Calu3 (cell line): ENCODE measurements around the gene SBF1. TPM values are rescaled to one million over a fixed set of nuclear protein-coding genes. Genes with fewer than 3 reads are reported as not detected.
A peak's percentile ranks its signal among the peaks of the same experiment; 100 is the strongest.

ENCODE experiments used
- Bru-seq: library from RNA; stranded (reverse); fragments of 400-500 nt; gene quantifications from one replicate; lab custom pipeline; 2021; lab: Mats Ljungman, UMichigan
- BruChase-seq, 2 experiments: library from RNA; stranded (reverse); fragments of 400-500 nt; gene quantifications; one replicate each; lab custom pipeline; 2021; lab: Mats Ljungman, UMichigan
- BruUV-seq: library from RNA; stranded (reverse); fragments of 400-500 nt; replicated peaks from 2 replicates; lab custom pipeline; 2021; lab: Mats Ljungman, UMichigan
- CTCF ChIA-PET: fragments of 300-600 bp; sonication (Branson Sonifier 250); formaldehyde crosslinking; loops from one replicate; lab custom pipeline; 2022; ENCODE audit warnings: antibody characterized with exemption; lab: Charles Lee
- DNase-seq: peaks from one replicate; pipeline ENCODE4 v3.0.0; 2022
- H3K27ac Mint-ChIP-seq: one replicate; pipeline ENCODE4 v1.8.0; 2022; ENCODE audit warnings: mixed read lengths; ENCODE audit not compliant: unreplicated experiment
- H3K27me3 Mint-ChIP-seq: one replicate; pipeline ENCODE4 v1.8.0; 2022; ENCODE audit warnings: mixed read lengths; ENCODE audit not compliant: unreplicated experiment
- H3K36me3 Mint-ChIP-seq: one replicate; pipeline ENCODE4 v1.8.0; 2022; ENCODE audit warnings: mild to moderate bottlenecking, moderate library complexity, mixed read lengths; ENCODE audit not compliant: insufficient read depth, unreplicated experiment
- H3K4me1 Mint-ChIP-seq: one replicate; pipeline ENCODE4 v1.8.0; 2022; ENCODE audit warnings: mild to moderate bottlenecking, low read depth, mixed read lengths; ENCODE audit not compliant: unreplicated experiment
- H3K4me3 Mint-ChIP-seq: one replicate; pipeline ENCODE4 v1.8.0; 2022; ENCODE audit warnings: mild to moderate bottlenecking, low read depth, moderate library complexity, mixed read lengths; ENCODE audit not compliant: unreplicated experiment
- H3K9me3 Mint-ChIP-seq: one replicate; pipeline ENCODE4 v1.8.0; 2022; ENCODE audit warnings: low read depth, mixed read lengths; ENCODE audit not compliant: unreplicated experiment
- CTCF ChIP-seq: fragments of 200-600 bp; IDR thresholded peaks from one replicate; pipeline ENCODE4 v1.8.0; 2022; ENCODE audit warnings: antibody characterized with exemption; ENCODE audit not compliant: unreplicated experiment
- intact Hi-C: fragments of 100-400 bp; cut with micrococcal nuclease; formaldehyde crosslinking; loops from one replicate; pipeline ENCODE4 v1.10.0; 2022; ENCODE audit not compliant: unreplicated experiment
- long read RNA-seq: library from polyadenylated mRNA; stranded (forward); transcript quantifications from one replicate; pipeline ENCODE4 v2.0.0, GENCODE V29; 2022
- total RNA-seq: library from RNA; stranded (reverse); gene quantifications from 2 replicates; pipeline ENCODE4 v1.2.3, GENCODE V29; 2022

Gene SBF1, protein sequence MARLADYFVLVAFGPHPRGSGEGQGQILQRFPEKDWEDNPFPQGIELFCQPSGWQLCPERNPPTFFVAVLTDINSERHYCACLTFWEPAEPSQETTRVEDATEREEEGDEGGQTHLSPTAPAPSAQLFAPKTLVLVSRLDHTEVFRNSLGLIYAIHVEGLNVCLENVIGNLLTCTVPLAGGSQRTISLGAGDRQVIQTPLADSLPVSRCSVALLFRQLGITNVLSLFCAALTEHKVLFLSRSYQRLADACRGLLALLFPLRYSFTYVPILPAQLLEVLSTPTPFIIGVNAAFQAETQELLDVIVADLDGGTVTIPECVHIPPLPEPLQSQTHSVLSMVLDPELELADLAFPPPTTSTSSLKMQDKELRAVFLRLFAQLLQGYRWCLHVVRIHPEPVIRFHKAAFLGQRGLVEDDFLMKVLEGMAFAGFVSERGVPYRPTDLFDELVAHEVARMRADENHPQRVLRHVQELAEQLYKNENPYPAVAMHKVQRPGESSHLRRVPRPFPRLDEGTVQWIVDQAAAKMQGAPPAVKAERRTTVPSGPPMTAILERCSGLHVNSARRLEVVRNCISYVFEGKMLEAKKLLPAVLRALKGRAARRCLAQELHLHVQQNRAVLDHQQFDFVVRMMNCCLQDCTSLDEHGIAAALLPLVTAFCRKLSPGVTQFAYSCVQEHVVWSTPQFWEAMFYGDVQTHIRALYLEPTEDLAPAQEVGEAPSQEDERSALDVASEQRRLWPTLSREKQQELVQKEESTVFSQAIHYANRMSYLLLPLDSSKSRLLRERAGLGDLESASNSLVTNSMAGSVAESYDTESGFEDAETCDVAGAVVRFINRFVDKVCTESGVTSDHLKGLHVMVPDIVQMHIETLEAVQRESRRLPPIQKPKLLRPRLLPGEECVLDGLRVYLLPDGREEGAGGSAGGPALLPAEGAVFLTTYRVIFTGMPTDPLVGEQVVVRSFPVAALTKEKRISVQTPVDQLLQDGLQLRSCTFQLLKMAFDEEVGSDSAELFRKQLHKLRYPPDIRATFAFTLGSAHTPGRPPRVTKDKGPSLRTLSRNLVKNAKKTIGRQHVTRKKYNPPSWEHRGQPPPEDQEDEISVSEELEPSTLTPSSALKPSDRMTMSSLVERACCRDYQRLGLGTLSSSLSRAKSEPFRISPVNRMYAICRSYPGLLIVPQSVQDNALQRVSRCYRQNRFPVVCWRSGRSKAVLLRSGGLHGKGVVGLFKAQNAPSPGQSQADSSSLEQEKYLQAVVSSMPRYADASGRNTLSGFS (N-terminal part only)
- 102 and 104 TPM in 2 replicates for total RNA-seq
- percentile 56 among the genes with signal in this experiment for Bru-seq, nascent RNA
- BruChase-seq, experiment 1, labeled RNA remaining after a 6-hour chase, result percentile 87 among the genes with signal in this experiment
- BruChase-seq, experiment 2, labeled RNA remaining after a 2-hour chase, result percentile 84 among the genes with signal in this experiment
- long read RNA-seq, full-length matches to known transcripts, result 19 of 54 reads
- long read RNA-seq, partial matches to known transcripts, result 10 of 54 reads
- long read RNA-seq, other reads (novel, unspliced or antisense), result 25 of 54 reads

GRCh38 chr22:50474710-50475651 is at the start of gene SBF1:
Gene SBF1, minus strand, starts transcription at chr22:50475035. Its CDS starts 195 bp downstream, at chr22:50474840.
- H3K4me3 Mint-ChIP-seq, result peak within 1 kb of the TSS; percentile 85
- CTCF ChIA-PET, result no interaction called here
- BruUV-seq, result no TSS peak
- DNase-seq, result peak; percentile 95
- TF ChIP-seq CTCF, result no peak
- intact Hi-C loops, result no loop called here
- peak within 1 kb of the TSS; percentile 57 for H3K27ac Mint-ChIP-seq
- H3K36me3 Mint-ChIP-seq, result peaks cover 51% of the 10 kb centered on the region
- H3K9me3 Mint-ChIP-seq, result no peaks in the 10 kb centered on the region
- peaks cover 42% of the 10 kb centered on the region for H3K4me1 Mint-ChIP-seq
- peaks cover 10% of the 10 kb centered on the region for H3K27me3 Mint-ChIP-seq

GRCh38 chr22:50523806-50524675 is 49.2 kb upstream of the SBF1 start:
- Mint-ChIP-seq H3K4me3 (peak overlapping the region; percentile 85), H3K4me1 (peaks cover 20% of the 10 kb centered on the region), H3K9me3 (no peaks in the 10 kb centered on the region), H3K36me3 (peaks cover 79% of the 10 kb centered on the region), H3K27ac (peak overlapping the region; percentile 62), H3K27me3 (no peaks in the 10 kb centered on the region)
- no peak for DNase-seq
- no TSS peak for BruUV-seq
- TF ChIP-seq CTCF, result no peak
- CTCF ChIA-PET, result interaction anchor here (2.0 to 2.3 kb wide), 3 partner anchors 16 to 97 kb away, joined by 13 to 30 read pairs (median 19); partner anchors contain the start of genes LMF2, NCAPH2 and SYCE3
- intact Hi-C loops, result no loop called here

DNA sequence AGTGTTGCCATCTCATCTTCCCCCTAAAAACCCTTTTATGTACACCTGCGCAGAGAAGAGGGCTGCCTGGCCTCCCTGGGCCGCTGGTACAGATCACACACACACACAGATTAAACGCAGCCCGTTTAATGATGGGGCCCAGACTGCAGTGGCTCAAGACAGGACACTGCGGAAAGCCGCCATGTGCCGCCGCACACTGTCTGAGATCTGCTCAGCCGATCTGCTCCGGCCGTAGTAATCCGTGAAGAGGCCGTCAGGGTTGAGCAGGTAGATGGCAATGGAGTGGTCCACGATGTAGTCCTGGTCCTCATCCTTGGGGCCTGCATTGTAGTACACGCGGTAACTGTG is 48.6 kb upstream of the SBF1 start:
- Mint-ChIP-seq H3K36me3 (peaks cover 73% of the 10 kb centered on the region), H3K4me3 (no peak overlapping the region), H3K27me3 (no peaks in the 10 kb centered on the region), H3K9me3 (no peaks in the 10 kb centered on the region), H3K27ac (no peak overlapping the region), H3K4me1 (peaks cover 20% of the 10 kb centered on the region)
- CTCF ChIA-PET, result no interaction called here
- intact Hi-C loops, result no loop called here
- BruUV-seq, result no TSS peak
- no peak for TF ChIP-seq CTCF
- no peak for DNase-seq
